H9 (cell line): ENCODE results near the gene ARHGAP26. TPM values are rescaled to one million over a fixed set of nuclear protein-coding genes. Genes with fewer than 3 reads are reported as not detected.

Source experiments
- DNase-seq: peaks from one replicate; pipeline ENCODE4 v3.0.0-alpha.2; 2017
- H2AFZ ChIP-seq: one replicate; pipeline ENCODE4 v1.6.1; 2013; ENCODE audit warnings: mild to moderate bottlenecking, low read length, control low read depth, moderate library complexity
- H2AK5ac ChIP-seq: 2 replicates; pipeline ENCODE4 v1.6.1; 2013; ENCODE audit warnings: low read length, control low read depth, mixed read lengths; ENCODE audit not compliant: insufficient read length
- H2BK120ac ChIP-seq: one replicate; pipeline ENCODE4 v1.6.1; 2013; ENCODE audit warnings: low read depth, mild to moderate bottlenecking, low read length, control low read depth, inconsistent platforms; ENCODE audit not compliant: poor library complexity, severe bottlenecking
- H2BK12ac ChIP-seq: 2 replicates; pipeline ENCODE4 v1.6.1; 2013; ENCODE audit warnings: low read length, control low read depth, mixed read lengths, low read depth; ENCODE audit not compliant: insufficient read length
- H2BK15ac ChIP-seq: 2 replicates; pipeline ENCODE4 v1.6.1; 2013; ENCODE audit warnings: low read depth, low read length, control low read depth
- H2BK20ac ChIP-seq: one replicate; pipeline ENCODE4 v1.6.1; 2013; ENCODE audit warnings: low read depth, mild to moderate bottlenecking, low read length, control low read depth, inconsistent platforms; ENCODE audit not compliant: poor library complexity, severe bottlenecking
- H2BK5ac ChIP-seq: 2 replicates; pipeline ENCODE4 v1.6.1; 2013; ENCODE audit warnings: low read length, control low read depth, mixed read lengths; ENCODE audit not compliant: insufficient read length
- H3K14ac ChIP-seq: 2 replicates; pipeline ENCODE4 v1.6.1; 2013; ENCODE audit warnings: low read length, control low read depth; ENCODE audit not compliant: insufficient read depth
- H3K18ac ChIP-seq: 2 replicates; pipeline ENCODE4 v1.6.1; 2013; ENCODE audit warnings: low read depth, mild to moderate bottlenecking, mixed read lengths, low read length, control low read depth; ENCODE audit not compliant: insufficient read length
- H3K23ac ChIP-seq: 2 replicates; pipeline ENCODE4 v1.6.1; 2013; ENCODE audit warnings: low read length, control low read depth, mixed read lengths, low read depth; ENCODE audit not compliant: insufficient read length
- H3K23me2 ChIP-seq: 2 replicates; pipeline ENCODE4 v1.6.1; 2013; ENCODE audit warnings: low read depth, mild to moderate bottlenecking, mixed read lengths, low read length, control low read depth; ENCODE audit not compliant: insufficient read length, poor library complexity, severe bottlenecking
- H3K27ac ChIP-seq: 2 replicates; pipeline ENCODE4 v1.5.1; 2013; ENCODE audit warnings: low read length, control low read depth, mixed read lengths, low read depth; ENCODE audit not compliant: insufficient read length
- H3K27me3 ChIP-seq: 2 replicates; pipeline ENCODE4 v1.6.1; 2013; ENCODE audit warnings: low read length, control low read depth, inconsistent platforms; ENCODE audit not compliant: insufficient read depth
- H3K4ac ChIP-seq: 2 replicates; pipeline ENCODE4 v1.6.1; 2013; ENCODE audit warnings: low read depth, mild to moderate bottlenecking, control low read depth, inconsistent platforms, low read length, moderate library complexity
- H3K4me1 ChIP-seq: 2 replicates; pipeline ENCODE4 v1.6.1; 2013; ENCODE audit warnings: low read length, control low read depth, inconsistent platforms; ENCODE audit not compliant: insufficient read depth
- H3K4me2 ChIP-seq: 2 replicates; pipeline ENCODE4 v1.6.1; 2013; ENCODE audit warnings: low read length, control low read depth, mixed read lengths; ENCODE audit not compliant: insufficient read length, insufficient read depth
- H3K56ac ChIP-seq: 2 replicates; pipeline ENCODE4 v1.6.1; 2013; ENCODE audit warnings: low read depth, mild to moderate bottlenecking, mixed read lengths, low read length, control low read depth; ENCODE audit not compliant: insufficient read length
- H3K79me1 ChIP-seq: 2 replicates; pipeline ENCODE4 v1.6.1; 2013; ENCODE audit warnings: low read depth, mild to moderate bottlenecking, moderate library complexity, low read length, control low read depth, inconsistent platforms; ENCODE audit not compliant: insufficient read depth, poor library complexity, severe bottlenecking
- H3K79me2 ChIP-seq: 2 replicates; pipeline ENCODE4 v1.6.1; 2013; ENCODE audit warnings: low read length, control low read depth, inconsistent platforms; ENCODE audit not compliant: insufficient read depth
- H3K9ac ChIP-seq: 2 replicates; pipeline ENCODE4 v1.6.1; 2013; ENCODE audit warnings: low read length, control low read depth, mixed read lengths; ENCODE audit not compliant: insufficient read length; ENCODE audit errors: extremely low read depth
- H3K9me3 ChIP-seq: one replicate; pipeline ENCODE4 v1.6.1; 2013; ENCODE audit warnings: low read depth, low read length, inconsistent platforms; ENCODE audit not compliant: control insufficient read depth
- H3T11ph ChIP-seq: one replicate; pipeline ENCODE4 v1.6.1; 2013; ENCODE audit warnings: mild to moderate bottlenecking, low read length, control low read depth, inconsistent platforms
- H4K20me1 ChIP-seq: one replicate; pipeline ENCODE4 v1.6.1; 2013; ENCODE audit not compliant: control insufficient read depth, insufficient read length, insufficient read depth
- H4K5ac ChIP-seq: 2 replicates; pipeline ENCODE4 v1.6.1; 2013; ENCODE audit warnings: low read depth, mild to moderate bottlenecking, mixed read lengths, low read length, control low read depth; ENCODE audit not compliant: insufficient read length
- H4K8ac ChIP-seq: replicated peaks from 2 replicates; pipeline ENCODE4 v1.6.1; 2013; ENCODE audit warnings: low read length, control low read depth, mixed read lengths, low read depth; ENCODE audit not compliant: insufficient read length
- H4K91ac ChIP-seq: 2 replicates; pipeline ENCODE4 v1.6.1; 2013; ENCODE audit warnings: low read depth, mild to moderate bottlenecking, moderate library complexity, mixed read lengths, low read length, control low read depth; ENCODE audit not compliant: insufficient read length
- H3K27ac Mint-ChIP-seq, 3 experiments: 2 replicates in 2 of 3; 3 replicates in 1 of 3; pipeline ENCODE4 v1.8.0; 2020 to 2021; ENCODE audit warnings: mixed read lengths in 3 of 3, mild to moderate bottlenecking in 1 of 3, moderate library complexity in 1 of 3
- H3K27me3 Mint-ChIP-seq: 2 replicates; pipeline ENCODE4 v1.8.0; 2021; ENCODE audit warnings: low read depth, mild to moderate bottlenecking, moderate library complexity, mixed read lengths
- H3K36me3 Mint-ChIP-seq, 3 experiments: 2 replicates in 2 of 3; 3 replicates in 1 of 3; pipeline ENCODE4 v1.8.0; 2020 to 2021; ENCODE audit warnings: low read depth in 3 of 3, mixed read lengths in 3 of 3; ENCODE audit not compliant: insufficient read depth in 1 of 3
- H3K4me1 Mint-ChIP-seq, 2 experiments: 2 replicates each; pipeline ENCODE4 v1.8.0; 2020; ENCODE audit warnings: mixed read lengths in 2 of 2
- H3K4me3 Mint-ChIP-seq, 2 experiments: 2 replicates in 1 of 2; 3 replicates in 1 of 2; pipeline ENCODE4 v1.8.0; 2020 to 2021; ENCODE audit warnings: mild to moderate bottlenecking in 2 of 2, mixed read lengths in 2 of 2, moderate library complexity in 1 of 2
- H3K9me3 Mint-ChIP-seq, 2 experiments: 2 replicates in 1 of 2; 3 replicates in 1 of 2; pipeline ENCODE4 v1.8.0; 2020; ENCODE audit warnings: mild to moderate bottlenecking in 2 of 2, mixed read lengths in 2 of 2, moderate library complexity in 1 of 2
- WGBS: extraction: QIAGEN DNeasy Blood & Tissue Kit; methylation state at CpG from one replicate; pipeline ENCODE4 v1.1.7; 2013; ENCODE audit warnings: missing lambda C conversion rate, low lambda C conversion rate, mixed read lengths; ENCODE audit not compliant: insufficient read length; ENCODE audit errors: extremely low coverage; 5-methylcytosine and 5-hydroxymethylcytosine counted together
- total RNA-seq: library from RNA; stranded (reverse); gene quantifications from 2 replicates; pipeline ENCODE4 v1.2.1, GENCODE V29; 2021
- TF ChIP-seq, protein P1 (sequence below): fragments of 200-600 bp; sonication (generic); conservative IDR thresholded peaks from 3 replicates; pipeline ENCODE4 v1.8.0; 2021; ENCODE audit warnings: antibody characterized with exemption, mild to moderate bottlenecking

The ARHGAP26 gene
- total RNA-seq, 1 experiment from 2014 or later = 13.8 TPM

DNA sequence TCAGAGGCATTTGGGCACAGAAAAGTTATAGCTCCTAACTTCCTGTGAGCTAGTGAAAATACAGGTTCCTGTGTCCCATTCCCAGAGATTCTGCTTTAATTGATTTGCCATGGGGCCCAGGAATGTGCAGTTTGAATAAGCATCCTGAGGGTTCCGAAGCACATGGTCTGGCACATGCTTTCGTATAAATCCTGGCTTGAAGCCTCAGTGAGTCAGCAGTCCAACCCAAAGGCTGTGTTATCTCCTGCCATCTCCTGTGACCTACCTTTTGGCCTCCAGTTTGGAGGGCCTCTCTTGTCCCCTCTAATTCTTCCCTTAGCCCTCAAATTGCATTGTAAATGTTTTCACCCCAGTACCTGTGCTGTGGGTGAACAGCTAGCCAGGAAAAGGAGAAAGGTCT is 449.5 kb downstream of the ARHGAP26 start:
- H3K14ac ChIP-seq = no peak overlapping the region
- Mint-ChIP-seq H3K36me3 (peaks cover 0 to 2% (median under 1%) of the 10 kb centered on the region in 3 experiments; a peak in 4 of 7 replicates), H3K4me3 (no peak overlapping the region), H3K27ac (no peak overlapping the region), H3K27me3 (no peaks in the 10 kb centered on the region; the same call in 1 of the 2 replicates), H3K4me1 (peaks cover 7 to 9% of the 10 kb centered on the region in 2 experiments), H3K9me3 (no peaks in the 10 kb centered on the region)
- H2BK120ac ChIP-seq = no peak overlapping the region
- H3K4me2 ChIP-seq = no peak overlapping the region
- whole genome bisulfite sequencing = no CpG with 5 or more reads among the region's 2 CpGs
- H4K20me1 ChIP-seq = no peaks in the 10 kb centered on the region
- DNase-seq = no peak
- H3K4ac ChIP-seq = no peak overlapping the region
- no peak overlapping the region for H3K18ac ChIP-seq
- no peak overlapping the region for H3T11ph ChIP-seq
- no peaks in the 10 kb centered on the region for H3K23me2 ChIP-seq
- TF ChIP-seq, protein P1, sequence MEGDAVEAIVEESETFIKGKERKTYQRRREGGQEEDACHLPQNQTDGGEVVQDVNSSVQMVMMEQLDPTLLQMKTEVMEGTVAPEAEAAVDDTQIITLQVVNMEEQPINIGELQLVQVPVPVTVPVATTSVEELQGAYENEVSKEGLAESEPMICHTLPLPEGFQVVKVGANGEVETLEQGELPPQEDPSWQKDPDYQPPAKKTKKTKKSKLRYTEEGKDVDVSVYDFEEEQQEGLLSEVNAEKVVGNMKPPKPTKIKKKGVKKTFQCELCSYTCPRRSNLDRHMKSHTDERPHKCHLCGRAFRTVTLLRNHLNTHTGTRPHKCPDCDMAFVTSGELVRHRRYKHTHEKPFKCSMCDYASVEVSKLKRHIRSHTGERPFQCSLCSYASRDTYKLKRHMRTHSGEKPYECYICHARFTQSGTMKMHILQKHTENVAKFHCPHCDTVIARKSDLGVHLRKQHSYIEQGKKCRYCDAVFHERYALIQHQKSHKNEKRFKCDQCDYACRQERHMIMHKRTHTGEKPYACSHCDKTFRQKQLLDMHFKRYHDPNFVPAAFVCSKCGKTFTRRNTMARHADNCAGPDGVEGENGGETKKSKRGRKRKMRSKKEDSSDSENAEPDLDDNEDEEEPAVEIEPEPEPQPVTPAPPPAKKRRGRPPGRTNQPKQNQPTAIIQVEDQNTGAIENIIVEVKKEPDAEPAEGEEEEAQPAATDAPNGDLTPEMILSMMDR = no peak
- no peak overlapping the region for H2AFZ ChIP-seq
- H2BK15ac ChIP-seq = no peak overlapping the region
- H3K56ac ChIP-seq = no peak overlapping the region
- H3K4me1 ChIP-seq = no peaks in the 10 kb centered on the region
- no peak overlapping the region for H2BK20ac ChIP-seq
- H3K27ac ChIP-seq = no peak overlapping the region
- no peak overlapping the region for H4K91ac ChIP-seq
- H3K79me1 ChIP-seq = no peaks in the 10 kb centered on the region
- H3K27me3 ChIP-seq = no peaks in the 10 kb centered on the region
- no peak overlapping the region for H2AK5ac ChIP-seq
- no peak overlapping the region for H4K8ac ChIP-seq
- no peaks in the 10 kb centered on the region for H3K9me3 ChIP-seq
- no peak overlapping the region for H3K9ac ChIP-seq
- H2BK12ac ChIP-seq = no peak overlapping the region
- no peak overlapping the region for H4K5ac ChIP-seq
- no peak overlapping the region for H2BK5ac ChIP-seq
- no peaks in the 10 kb centered on the region for H3K79me2 ChIP-seq
- no peak overlapping the region for H3K23ac ChIP-seq
